Breast epithelium (tissue), 3 donors: Measurements from ENCODE around the gene TRIM26. TPM values are rescaled to one million over a fixed set of nuclear protein-coding genes. Genes with fewer than 3 reads are reported as not detected.

Experiments used
- total RNA-seq, 3 donors: library from RNA; depleted of rRNA; stranded (reverse); fragments of >200 nt; gene quantifications; one replicate each; pipeline ENCODE4 v1.1.0, GENCODE V29; 2016

Gene TRIM26
- total RNA-seq, 3 donors from 2014 or later: 31.7 to 66.2 (median 47.5) TPM

Other genes starting within 250 kb of the TRIM26 start
- gene POLR1H, start 152.1 kb downstream of the TRIM26 start, total RNA-seq: 10 to 100 TPM; 14.2 to 39.7 (median 24.1) TPM
- 10 to 100 TPM; 28.2 to 43.5 (median 35.8) TPM for gene PPP1R11, start 146.2 kb downstream of the TRIM26 start, total RNA-seq
- 10 to 100 TPM in 2 of 3 donors, not detected in 1; 11.1 to 40.0 TPM for gene RNF39, start 137.6 kb downstream of the TRIM26 start, total RNA-seq
- gene TRIM31, start 100.3 kb downstream of the TRIM26 start, total RNA-seq: 1 to 10 TPM in 1 of 3 donors, not detected in 2; 3.3 TPM
- under 1 TPM in 1 of 3 donors, not detected in 2; 0.33 TPM for gene TRIM40, start 77.3 kb downstream of the TRIM26 start, total RNA-seq
- gene TRIM10, start 52.2 kb downstream of the TRIM26 start, total RNA-seq: not detected
- under 1 TPM in 1 of 3 donors, not detected in 2; 0.33 TPM for gene TRIM15, start 49.9 kb downstream of the TRIM26 start, total RNA-seq
- gene TRIM39, start 113.5 kb upstream of the TRIM26 start, total RNA-seq: 10 to 100 TPM; 10.8 to 21.2 (median 12.6) TPM
- 10 to 100 TPM; 59.0 to 69.6 (median 67.8) TPM for gene RPP21, start 131.8 kb upstream of the TRIM26 start, total RNA-seq